Epithelial cell of prostate (primary cell): ENCODE data around the gene SRSF7.
"Not testable (repeated sequence)": the region's sequence is repeated elsewhere in the genome, so short reads cannot be mapped to it uniquely, and the experiment has no call there.

Experiments used
- DNase-seq: peaks from one replicate; pipeline ENCODE4 v3.0.0-alpha.2; 2011; ENCODE audit warnings: low read depth, low spot score
- H3K27ac ChIP-seq: fragments of 450-650 bp; 2 replicates; pipeline ENCODE4 v1.5.1; 2017; ENCODE audit warnings: mild to moderate bottlenecking

Gene SRSF7

DNA sequence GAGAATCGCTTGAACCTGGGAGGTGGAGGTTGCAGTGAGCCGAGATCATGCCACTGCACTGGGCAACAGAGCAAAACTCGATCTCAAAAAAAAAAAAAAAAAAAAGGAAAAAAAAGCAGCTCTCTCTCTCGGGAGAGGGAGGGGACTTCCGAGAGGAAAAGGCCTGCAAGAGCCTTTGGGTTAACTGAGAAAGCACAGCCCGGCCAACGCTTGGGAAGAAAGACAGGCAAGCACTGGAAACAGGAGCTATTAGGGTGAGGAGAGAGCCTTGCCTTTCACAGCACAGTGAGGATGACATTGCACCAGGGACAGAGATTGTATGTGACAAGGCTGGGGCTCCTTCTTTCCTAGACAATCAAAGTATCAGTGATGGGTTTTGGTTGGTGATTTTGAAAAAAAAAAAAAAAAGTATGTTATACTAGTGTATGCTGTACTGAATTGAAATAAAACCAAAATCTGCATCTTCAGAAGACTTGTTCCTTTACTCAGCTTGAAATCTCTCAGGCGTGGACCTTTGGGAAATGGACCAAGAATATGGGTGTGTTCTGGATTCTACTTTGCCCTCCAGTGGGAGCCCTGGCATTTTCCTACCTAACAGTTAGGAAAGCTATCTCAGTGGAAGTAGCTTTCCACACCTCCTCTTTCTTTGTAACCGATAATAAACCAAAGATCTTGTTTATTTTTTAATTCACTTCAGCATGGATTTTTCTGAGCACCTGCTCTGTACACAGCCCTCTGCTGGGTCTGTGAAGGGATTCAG, 16.7 kb downstream of the SRSF7 start:
- no peak for DNase-seq
- no peak overlapping the region for H3K27ac ChIP-seq

DNA sequence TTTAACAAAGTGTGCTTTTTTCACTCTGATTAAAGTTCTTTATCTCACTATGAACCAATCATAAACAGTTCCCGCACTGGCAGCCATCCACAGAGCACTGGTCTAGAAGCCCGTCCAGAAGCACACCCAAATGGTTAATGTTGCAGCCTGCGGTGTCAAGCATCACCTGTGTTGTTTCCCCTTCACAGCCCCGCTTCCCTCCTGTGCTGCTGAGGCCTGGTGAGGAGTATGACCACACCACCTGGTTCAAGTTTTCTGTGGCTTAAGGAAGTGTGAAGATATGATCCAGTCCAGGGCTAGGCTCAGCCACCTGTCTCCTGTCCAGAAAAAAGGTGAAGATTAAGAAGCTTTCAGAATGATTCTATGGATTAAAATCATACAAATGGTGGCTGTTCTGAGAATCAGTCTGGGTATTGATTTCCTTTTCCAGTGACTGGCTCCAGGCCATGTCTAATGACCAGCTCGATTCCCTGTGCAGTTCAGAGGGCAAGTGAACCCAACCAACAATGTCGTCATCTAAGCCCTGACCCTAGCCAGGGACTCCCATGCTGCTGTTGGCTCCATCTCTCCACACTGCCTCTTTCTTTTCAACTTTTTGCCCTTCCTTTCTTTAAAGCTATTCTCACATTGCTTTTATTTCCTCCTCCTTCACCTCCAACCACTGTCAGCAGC, 17.7 kb downstream of the SRSF7 start:
- no peak overlapping the region for H3K27ac ChIP-seq
- no peak for DNase-seq

DNA sequence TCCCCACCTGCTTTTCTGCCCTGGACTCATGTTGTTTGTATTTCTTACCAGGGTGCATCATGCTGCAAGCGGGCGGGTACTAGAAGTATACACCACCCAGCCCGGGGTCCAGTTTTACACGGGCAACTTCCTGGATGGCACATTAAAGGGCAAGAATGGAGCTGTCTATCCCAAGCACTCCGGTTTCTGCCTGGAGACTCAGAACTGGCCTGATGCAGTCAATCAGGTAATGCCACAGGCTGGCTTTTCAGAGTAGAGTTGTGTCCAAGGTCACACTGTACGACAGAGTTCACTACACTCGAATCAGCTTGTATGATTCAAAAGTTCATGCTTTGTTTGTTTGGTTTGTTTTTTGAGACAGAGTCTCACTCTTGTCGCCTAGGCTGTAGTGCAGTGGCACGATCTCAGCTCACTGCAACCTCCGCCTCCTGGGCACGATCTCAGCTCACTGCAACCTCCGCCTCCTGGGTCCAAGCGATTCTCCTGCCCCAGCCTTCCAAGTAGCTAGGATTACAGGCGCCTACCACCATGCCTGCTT, 19.4 kb downstream of the SRSF7 start:
- no peak overlapping the region for H3K27ac ChIP-seq
- DNase-seq = no peak

DNA sequence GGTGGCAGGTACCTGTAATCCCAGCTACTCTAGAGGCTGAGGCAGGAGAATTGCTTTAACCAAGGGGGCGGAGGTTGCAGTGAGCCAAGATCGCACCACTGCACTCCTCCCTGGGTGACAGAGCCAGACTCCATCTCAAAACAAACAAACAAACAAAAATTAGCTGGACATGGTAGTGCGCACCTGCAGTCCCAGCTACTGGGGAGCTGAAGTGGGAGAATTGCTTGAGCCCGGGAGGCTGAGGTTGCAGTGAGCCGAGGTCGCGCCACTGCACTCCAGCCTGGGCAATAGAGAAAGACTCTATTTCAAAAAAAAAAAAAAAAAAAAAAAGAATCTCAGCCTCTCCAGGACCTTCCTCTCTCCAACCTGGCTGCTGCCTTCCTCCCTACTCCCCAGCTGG, 20.1 kb downstream of the SRSF7 start:
- H3K27ac ChIP-seq = no peak overlapping the region
- DNase-seq = no peak

DNA sequence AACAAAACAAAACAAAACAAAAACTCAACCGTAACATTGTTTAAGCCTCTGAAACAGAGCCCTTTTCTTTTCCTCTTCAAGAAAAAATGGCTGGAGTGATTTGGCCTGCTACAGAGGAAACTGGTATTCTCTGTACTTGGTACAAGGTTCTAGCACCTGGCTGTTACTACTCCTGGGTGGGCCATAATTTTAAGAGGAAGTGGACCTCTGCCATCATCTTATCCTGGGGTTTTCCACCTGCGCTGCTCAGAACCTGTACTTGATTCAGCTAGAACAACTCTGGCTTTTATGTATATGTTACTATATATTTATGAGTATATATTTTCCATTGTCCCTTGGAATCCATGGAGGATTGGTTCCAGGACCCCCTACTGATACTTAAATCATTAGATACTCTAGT, 22.5 kb downstream of the SRSF7 start:
- no peak overlapping the region for H3K27ac ChIP-seq

DNA sequence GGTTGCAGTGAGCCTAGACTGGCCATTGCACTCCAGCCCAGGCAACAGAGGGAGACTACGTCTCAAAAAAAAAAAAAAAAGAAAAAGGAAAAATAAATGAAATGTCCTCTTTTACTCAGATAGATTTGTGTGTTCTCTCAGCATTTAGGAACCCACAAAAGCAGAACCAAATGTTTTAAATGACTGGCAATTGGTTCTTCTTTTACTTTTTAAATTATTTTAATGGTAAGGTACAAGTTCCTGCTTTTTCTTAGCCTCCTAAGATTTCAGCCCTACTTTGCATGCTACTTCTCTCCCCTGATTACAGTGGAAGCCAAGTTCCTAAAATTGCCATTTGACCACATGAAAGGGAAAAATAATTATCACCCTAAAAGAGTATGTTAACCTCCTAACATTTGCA, 23.5 kb downstream of the SRSF7 start:
- no peak for DNase-seq
- no peak overlapping the region for H3K27ac ChIP-seq

More for the DNA sequence above, 22.5 kb downstream of the SRSF7 start:
- DNase-seq = no peak

DNA sequence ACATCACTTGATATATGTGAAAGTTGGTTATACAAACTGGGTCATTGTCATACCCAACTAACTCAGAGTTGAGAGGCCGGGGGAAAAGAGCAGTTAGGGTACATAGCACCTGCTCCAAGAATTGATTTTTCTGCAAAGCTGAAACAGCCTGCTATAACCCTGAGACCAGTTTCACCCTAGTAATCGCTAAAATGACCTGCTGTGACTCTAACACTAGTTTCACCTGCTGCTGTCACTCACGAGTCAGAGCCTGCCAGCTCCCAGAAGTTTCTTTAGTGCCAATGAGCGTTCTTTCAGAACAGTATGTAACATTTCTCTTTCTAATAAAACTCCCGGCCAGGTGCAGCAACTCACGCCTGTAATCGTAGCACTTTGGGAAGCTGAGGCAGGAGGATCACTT, 28.0 kb downstream of the SRSF7 start:
- H3K27ac ChIP-seq = no peak overlapping the region
- DNase-seq = no peak

DNA sequence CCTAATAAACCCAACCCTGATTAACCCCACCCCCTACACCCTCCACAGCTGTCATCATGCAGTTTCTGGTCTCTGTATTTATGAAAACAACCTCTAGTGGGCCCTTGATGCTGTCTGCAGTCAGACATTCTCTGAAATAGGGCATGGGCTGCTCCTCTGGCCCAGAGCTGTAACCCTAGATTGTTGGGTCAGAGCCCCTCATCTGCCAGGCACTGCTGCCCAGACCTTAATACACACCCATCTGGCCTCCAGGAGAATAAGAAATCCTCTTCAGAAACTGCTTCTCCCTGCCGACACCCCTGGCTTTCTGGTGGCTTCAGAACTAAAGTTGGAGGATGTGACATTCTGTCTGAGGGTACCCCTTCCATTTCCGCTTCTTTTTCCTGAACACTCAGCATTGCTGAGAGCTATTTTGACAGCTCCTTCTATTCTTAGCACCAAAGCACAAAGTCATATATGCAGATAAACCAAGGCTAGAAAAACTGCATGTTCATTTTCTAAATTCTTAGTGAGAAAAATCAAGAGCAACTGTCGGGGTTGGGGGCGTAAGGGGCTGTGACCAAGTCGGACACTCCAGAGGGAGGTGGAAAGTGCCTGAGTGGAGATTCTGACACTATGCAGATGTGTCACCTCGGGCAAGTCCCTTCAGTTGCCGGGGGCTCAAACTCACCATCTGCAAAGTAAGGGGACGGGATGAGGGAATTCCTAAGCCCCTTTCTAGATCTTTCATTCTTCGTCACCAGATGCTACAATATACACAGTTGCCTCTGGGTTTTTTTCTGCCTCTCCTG, 28.7 kb downstream of the SRSF7 start:
- H3K27ac ChIP-seq = no peak overlapping the region

DNA sequence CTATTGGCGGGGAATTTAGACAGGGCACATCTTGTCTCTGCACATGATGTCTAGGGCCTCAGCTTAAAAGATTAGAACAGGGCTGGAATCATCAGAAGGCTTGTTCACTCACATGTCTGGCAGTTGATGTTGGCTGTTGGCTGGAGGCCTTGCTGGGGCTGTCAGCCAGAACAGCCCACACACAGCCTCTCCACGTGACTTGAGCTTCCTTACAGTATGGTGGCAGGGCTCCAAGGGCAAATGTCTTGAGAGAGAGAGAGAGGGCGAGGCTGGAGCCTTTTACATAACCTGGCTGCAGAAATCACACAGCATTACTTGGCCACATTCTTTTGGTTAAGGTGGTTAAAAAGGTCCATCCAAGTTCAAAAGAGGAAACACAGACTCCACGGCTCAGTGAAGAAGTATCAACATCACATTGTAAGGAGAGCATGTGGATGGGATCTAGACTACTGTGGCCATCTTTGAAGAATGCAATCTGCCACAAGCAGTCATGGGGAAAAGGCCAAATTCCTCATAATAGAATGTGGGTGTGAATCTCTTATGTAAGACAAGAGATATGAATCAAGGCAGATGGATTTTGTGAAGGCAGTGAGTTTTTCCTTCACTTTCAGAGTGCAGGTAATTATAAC, 30.4 kb downstream of the SRSF7 start:
- peak; percentile 91 for DNase-seq
- H3K27ac ChIP-seq = peak overlapping the region; percentile 22

More for the DNA sequence above, 28.7 kb downstream of the SRSF7 start:
- no peak for DNase-seq

DNA sequence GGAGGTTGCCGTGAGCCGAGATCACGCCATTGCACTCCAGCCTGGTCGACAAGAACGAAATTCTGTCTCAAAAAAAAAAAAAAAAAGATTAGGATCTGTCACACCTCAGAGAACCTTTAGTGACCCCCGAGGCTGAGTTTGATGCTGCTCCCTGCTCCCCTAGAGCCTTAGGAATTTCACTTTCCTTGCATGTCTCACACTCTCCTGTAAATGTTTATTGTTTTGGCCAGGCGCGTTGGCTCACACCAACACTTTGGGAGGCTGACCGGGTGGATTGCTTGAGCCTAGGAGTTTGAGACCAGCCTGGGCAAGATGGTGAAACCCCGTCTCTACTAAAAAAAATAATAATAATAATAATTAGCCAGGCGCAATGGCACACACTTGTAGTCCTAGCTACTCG, 31.5 kb downstream of the SRSF7 start:
- DNase-seq = no peak
- H3K27ac ChIP-seq = no peak overlapping the region

DNA sequence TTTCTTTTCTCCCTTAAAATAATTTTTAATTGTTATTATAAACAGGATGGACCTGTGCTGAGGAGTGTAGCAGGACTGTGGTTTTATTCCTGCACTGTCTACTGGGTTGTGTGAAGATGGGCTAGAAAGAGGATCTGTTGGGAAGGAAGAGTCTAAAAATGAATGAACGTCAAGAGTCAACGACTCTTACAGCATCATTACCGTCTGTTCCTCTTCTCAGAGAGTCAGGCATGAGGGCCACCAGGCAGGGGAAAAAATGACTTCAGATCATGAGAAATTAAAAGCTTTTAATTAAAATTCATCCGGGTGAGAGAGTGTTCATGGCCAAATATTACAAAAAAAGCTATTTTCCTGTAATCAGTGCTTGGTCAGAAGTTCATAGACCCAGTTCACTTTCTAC, 32.6 kb downstream of the SRSF7 start:
- no peak for DNase-seq
- no peak overlapping the region for H3K27ac ChIP-seq

DNA sequence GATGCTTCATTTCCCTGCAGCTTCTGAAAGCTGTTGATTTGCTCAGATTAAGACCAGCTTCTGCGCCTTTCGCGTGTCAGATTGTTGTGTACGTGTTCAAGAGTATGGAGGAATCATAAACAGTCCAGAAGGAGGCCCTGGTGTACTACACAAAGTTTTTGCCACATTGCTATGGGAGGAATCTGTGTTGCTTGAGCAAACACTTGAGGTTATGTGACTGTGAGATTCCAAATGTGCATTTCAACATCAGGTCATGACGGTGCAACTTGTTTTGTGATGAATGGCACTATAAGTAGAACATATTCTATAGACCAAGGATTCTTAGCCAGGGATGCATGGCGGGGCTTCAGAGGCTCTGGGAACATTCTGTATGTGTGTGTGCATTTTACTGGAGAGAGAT, 35.0 kb downstream of the SRSF7 start:
- no peak for DNase-seq
- no peak overlapping the region for H3K27ac ChIP-seq

DNA sequence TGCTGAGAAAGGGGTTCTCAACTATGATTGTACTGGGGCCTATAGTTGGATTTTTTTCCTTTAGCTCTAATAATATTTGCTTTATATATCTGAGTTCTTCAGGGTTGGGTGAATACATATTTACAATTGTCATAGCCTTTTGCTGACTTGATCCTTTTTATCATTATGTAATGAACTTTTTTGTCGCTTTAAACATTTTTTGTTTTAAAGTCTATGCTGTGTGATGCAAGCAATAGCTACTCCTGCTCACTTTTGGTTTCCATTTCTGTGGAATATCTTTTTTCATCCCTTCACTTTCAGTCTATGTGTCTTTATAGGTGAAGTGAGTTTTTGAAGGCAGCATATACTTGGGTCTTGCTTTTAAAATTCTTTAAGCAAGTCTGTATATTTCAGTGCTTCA, 36.2 kb downstream of the SRSF7 start:
- DNase-seq = not testable (repeated sequence)

DNA sequence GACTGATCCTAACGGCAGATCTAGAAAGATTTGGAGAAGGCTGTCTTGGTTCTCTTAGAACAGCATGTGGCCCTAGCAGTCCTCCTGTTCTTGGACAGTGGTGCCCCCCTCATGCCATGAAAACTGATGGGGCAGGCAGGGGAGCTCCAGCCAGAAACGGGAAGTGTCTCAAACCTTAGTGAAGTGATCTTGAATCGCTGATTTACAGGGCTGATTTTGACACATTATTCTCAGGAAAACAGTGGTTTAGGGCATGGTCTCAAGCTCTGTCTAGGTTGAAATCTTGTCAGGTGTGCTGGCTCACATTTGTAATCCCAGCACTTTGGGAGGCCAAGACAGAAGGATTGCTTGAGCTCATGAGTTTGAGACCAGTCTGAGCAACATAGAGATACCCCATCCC, 37.8 kb downstream of the SRSF7 start:
- no peak for DNase-seq
- no peak overlapping the region for H3K27ac ChIP-seq

More for the DNA sequence above, 36.2 kb downstream of the SRSF7 start:
- H3K27ac ChIP-seq = not testable (repeated sequence)

DNA sequence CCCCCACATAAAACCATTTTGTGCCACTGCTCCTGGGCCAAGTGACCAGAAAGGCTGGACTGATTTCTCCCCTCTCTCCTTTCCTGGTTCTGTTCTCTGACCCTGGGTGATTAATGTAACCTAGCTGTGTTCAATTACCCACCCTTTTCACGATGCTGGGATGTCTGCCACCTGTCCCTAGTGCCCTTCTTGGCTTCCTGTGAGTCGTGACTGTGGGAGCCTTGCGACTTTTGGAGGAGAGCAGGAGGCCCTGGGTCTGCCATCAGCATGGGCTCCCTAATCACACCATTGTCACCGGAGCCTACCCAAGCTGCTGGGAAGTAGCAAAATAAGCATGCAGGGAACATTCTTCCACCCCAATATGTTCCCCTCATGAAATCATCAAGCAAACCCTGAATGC, 38.3 kb downstream of the SRSF7 start:
- no peak overlapping the region for H3K27ac ChIP-seq
- no peak for DNase-seq

DNA sequence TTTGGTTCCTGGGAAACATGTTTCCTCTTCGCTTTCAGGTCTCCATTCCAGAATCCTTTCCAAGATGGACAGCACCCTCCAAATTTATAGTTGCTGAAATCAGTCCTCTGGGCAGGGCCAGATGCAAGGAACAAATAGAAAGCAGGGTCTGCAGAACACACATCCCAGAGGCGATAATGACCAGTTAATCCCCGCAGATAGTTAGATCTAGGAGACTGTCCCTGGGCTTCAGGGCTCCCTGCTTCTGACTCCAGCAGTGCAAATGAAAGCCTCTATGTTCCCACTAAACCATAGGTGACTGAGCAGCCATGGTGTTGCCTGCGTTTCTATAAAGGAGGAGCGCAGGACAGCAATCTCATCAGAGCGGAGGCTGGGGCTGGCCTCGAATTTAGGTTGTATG, 38.7 kb downstream of the SRSF7 start:
- no peak overlapping the region for H3K27ac ChIP-seq

DNA sequence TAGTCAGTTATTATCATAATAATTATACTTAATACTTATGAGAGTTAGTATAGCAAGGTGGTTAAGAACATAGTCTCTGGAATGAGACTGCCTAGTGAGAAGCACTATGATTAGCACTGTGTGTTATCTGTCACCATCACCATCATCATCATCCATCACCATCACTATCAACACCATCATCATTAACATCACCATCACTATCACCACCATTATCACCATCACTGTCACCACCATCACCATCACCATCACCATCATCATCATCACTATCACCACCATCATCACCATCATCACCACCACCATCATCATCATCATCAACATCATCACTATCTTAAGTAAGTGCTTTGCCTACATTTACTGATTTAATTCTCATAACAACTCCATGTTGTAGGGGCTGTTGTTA, 39.6 kb downstream of the SRSF7 start:
- H3K27ac ChIP-seq = no peak overlapping the region

More for the DNA sequence above, 38.7 kb downstream of the SRSF7 start:
- DNase-seq = no peak

DNA sequence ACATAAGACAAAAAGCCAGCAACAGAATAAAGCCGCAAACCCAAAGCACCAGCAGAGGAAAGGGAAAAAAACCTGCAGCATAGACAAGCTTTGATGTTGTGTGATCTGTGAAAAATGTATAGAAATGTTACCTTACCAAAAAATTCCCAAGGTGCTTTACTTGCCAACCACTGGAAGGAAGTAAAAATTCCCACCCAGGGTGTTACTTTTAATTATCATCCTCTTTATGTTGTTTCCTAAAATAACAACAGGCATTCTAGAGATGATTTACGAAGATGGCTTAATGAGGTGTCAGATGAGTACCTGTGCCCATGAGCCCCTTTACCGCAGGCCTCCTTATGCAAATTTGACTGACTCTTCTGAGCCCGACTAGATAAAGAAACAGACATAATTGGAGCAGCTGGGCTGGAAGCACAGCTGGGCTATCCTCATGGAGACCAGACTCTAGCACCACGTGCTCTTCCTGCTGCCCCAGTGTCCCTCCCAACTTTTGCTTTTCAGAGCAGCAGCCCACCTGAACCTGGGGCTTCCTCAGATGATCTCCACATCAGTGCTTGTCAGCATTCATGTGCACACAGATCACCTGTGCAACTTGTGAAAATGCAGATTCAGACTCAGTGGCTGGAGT, 41.5 kb downstream of the SRSF7 start:
- no peak for DNase-seq

More for the DNA sequence above, 39.6 kb downstream of the SRSF7 start:
- no peak for DNase-seq

DNA sequence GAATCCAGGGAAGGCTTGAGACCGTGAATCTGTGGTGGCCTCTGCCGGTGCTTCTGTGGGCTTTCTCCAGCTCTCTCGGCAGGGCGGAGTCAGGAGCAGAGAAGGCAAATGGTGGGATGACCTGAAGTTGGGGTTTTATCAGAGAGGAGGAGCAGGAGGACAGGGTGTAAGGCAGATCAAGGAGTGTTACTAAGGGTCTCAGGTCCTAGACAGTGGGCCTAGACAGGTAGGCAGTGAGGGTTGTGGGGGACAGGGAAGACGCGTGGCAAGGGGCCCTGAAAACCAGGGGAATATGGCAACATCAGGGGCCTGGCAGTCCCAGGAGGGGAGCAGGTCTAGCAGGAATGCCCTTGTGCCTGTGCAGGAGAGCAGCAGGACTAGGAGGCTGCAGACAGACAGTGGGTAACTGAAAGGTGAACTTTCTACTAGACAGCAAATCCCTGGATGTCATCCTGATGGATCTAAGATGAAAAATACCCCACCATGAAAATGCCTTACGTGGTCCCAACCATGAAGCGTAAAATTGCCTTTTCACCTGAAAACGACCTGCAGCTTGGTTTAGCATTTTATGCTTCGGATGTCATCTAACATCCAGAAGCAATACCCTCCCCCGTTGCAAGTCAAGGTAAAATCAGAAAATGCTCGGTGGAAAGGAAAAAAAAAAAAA, 42.1 kb downstream of the SRSF7 start:
- no peak overlapping the region for H3K27ac ChIP-seq
- DNase-seq = no peak

More for the DNA sequence above, 41.5 kb downstream of the SRSF7 start:
- H3K27ac ChIP-seq = no peak overlapping the region
